Measurements from ENCODE around the gene DRC7. TPM values are rescaled to one million over a fixed set of nuclear protein-coding genes. Genes with fewer than 3 reads are reported as not detected.
A peak's percentile ranks its signal among the peaks of the same experiment; 100 is the strongest.

The DRC7 gene
- total and polyA plus RNA-seq, 9 of the 15 experiments (the other 6 are each of a cell fraction or from before 2014, with no cell fraction given) = 0.04 to 0.33 (median 0.12) TPM; not detected in 3

- TF ChIP-seq TFE3 (CRISPR knock-in tag; IDR thresholded peaks at IDR 0.05) (no peak), MLLT1 (IDR thresholded peaks at IDR 0.05) (0 out of 4 replicates have a peak, but pooled peaks of 1 of the 2 experiments have one; percentile 2), NFIX (CRISPR knock-in tag; IDR thresholded peaks at IDR 0.05; ENCODE audit: low read depth) (no peak), ZNF3 (CRISPR knock-in tag; IDR thresholded peaks at IDR 0.05) (no peak), NFE2L1 (tag; IDR thresholded peaks at IDR 0.05; ENCODE audit: borderline replicate concordance, low read depth) (no peak), RBM22 (IDR thresholded peaks at IDR 0.05; ENCODE audit: low read depth, low read length, poor library complexity, severe bottlenecking) (no peak), MITF (IDR thresholded peaks at IDR 0.05) (no peak), ATF1 (CRISPR knock-in tag; IDR thresholded peaks at IDR 0.05) (no peak), ATF1 (tag; IDR thresholded peaks at IDR 0.05) (peak; percentile 63), NCOA4 (IDR thresholded peaks at IDR 0.05; ENCODE audit: partially characterized antibody) (no peak), ZNF224 (CRISPR knock-in tag; IDR thresholded peaks at IDR 0.05) (no peak), MTA1 (IDR thresholded peaks at IDR 0.05; ENCODE audit: borderline replicate concordance) (no peak; the same call in 1 of the 2 replicates), MEF2A (IDR thresholded peaks at IDR 0.05; ENCODE audit: control insufficient read depth, low read depth, low read length) (no peak), ZNF431 (CRISPR knock-in tag; IDR thresholded peaks at IDR 0.05) (no peak), PTBP1 (IDR thresholded peaks at IDR 0.05; ENCODE audit: low read depth, low read length) (no peak), SAP30 (IDR thresholded peaks at IDR 0.05; ENCODE audit: borderline replicate concordance, insufficient read depth, low read depth, low read length, poor library complexity, severe bottlenecking) (no peak), ELK1 (CRISPR knock-in tag; IDR thresholded peaks at IDR 0.05) (no peak), TARDBP (IDR thresholded peaks at IDR 0.05) (no peak), CBFA2T2 (conservative IDR thresholded peaks at IDR 0.05) (peak; percentile 50), FOXJ3 (CRISPR knock-in tag; IDR thresholded peaks at IDR 0.05) (no peak), ZNF165 (CRISPR knock-in tag; IDR thresholded peaks at IDR 0.05; ENCODE audit: borderline replicate concordance) (no peak), SRSF1 (IDR thresholded peaks at IDR 0.05; ENCODE audit: low read depth, low read length) (no peak), GATA2 (CRISPR knock-in tag; IDR thresholded peaks at IDR 0.05) (peak; percentile 66; the same call in 1 of the 2 replicates)
Observed at GRCh38 chr16:57675741-57676551, 18.7 kb upstream of the DRC7 start (continued).
